Activated CD8-positive, alpha-beta memory T cell treated with anti-CD3 and anti-CD28 coated beads, Interleukin-2, amount 50 U/mL, for 48 hours (primary cell): ENCODE measurements around the gene MC1R.
"Not testable (repeated sequence)": the region's sequence is repeated elsewhere in the genome, so short reads cannot be mapped to it uniquely, and the experiment has no call there.

ENCODE experiments used
- DNase-seq: peaks from one replicate; pipeline ENCODE4 v3.0.0-alpha.2; 2020

The MC1R gene

DNA sequence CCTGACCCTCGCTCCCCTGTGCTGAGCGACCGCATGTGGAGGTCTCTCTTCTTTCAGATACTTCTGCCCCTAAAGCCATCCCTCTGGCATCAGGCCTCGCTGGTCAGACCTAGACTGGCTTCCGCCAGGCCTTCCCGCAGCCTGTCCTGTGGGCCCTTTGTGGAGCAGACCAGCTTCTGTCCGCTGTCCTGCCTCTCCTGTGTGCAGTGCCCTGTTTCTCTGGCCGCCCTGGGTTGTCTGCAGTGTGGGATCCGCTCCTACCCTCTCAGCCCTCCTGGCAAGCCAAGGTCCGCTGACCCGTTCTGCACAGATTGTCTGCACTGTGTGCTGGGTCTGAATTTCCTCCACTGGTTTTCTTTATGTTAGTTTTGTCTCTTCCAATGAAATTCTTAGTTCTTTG lies 21.5 kb upstream of the MC1R start:
- DNase-seq, result no peak

DNA sequence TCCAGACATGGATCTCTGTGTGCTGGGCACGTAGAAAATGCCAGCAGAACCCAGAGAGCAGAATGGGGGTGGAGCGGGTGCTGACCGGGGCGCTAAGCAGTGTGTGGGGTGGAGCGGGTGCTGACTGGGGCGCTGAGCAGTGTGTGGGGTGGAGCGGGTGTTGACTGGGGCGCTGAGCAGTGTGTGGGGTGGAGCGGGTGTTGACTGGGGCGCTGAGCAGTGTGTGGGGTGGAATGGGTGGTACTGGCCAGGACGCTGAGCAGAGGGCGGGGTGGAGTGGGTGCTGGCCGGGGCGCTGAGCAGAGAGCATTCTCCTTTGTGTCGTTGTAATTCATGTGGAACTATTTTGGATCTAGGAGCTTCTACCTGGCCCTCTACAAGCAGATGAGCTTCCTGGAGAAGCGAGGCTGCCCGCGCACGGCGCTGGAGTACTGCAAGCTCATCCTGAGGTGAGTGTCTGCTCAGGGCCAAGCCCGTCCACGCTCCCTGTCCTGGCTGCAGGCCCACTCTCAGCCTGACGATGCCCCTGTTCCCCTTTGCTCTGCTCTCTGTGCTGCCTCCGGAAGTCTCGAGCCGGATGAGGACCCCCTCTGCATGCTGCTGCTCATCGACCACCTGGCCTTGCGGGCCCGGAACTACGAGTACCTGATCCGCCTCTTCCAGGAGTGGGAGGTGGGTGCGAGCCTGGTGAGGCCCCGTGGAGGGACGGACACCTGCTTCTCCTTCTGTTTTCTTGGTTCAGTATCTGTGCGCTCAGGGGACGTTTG lies 20.3 kb upstream of the MC1R start:
- no peak for DNase-seq

DNA sequence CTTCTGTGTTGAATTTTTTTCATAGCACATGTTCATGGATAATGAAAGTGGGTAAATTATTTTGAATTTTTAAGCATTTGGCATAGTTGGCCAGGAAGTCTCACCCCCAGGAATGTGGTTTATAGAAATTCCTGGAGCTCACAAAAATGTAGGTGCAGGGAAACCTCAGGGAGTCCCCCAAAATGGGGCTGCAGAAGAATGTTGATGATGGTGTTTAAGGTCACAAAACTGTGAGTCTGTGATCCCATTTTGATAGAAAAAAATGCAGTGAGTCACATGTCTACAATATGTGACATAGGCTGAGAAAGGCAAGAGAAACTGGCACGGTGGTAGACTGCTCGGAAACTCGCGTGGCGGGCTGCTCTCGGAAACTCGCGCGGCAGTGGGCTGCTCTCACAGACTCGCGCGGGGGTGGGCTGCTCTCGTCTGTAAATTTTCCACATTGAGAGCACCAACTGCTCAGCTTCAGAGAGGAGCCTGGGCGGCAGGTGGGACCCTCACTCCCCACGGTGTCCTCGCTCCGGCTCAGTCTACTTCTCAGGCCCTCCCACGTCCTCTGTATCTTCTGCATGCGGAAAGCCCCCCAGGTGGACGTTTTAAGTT lies 18.7 kb upstream of the MC1R start:
- no peak for DNase-seq

DNA sequence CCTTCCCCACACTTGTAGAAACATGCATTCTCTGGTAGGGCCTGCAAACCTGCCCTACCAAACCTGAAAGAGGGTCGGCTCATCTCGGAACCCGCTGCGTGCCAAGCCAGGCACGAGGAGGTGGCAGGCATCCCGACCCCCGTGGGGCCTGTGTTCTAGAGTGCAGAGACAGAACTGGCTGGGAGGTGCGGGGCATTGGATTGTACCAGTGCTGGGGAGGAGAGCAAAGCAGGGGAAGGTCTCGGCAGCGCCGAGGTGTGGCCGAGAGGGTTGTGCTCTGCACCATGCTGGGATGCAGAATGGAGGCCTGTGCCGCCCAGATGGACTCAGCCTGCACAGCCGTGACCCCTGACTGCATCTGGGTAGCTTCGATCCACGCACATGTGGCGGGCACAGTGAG lies 17.8 kb upstream of the MC1R start:
- DNase-seq, result no peak

DNA sequence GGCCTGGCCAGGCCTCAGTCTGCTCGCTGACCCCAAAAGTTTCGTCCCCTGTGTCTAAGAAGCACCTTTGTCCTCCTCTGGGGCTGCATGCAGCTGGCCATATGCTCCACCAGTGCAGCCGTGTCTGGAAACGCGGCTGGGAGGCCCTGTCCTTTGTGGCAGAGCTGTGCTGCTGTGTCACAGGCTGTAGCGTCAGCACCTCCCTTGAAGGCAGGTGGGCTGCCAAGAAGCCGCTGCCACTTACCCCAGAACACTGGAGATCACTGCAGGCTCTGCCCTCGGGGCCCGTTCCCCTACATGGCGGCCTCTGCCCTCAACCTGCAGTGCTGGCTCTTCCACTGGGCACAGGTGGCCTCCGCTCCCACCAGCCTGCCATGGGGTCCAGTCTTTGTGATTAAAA lies 15.7 kb upstream of the MC1R start:
- DNase-seq, result no peak

DNA sequence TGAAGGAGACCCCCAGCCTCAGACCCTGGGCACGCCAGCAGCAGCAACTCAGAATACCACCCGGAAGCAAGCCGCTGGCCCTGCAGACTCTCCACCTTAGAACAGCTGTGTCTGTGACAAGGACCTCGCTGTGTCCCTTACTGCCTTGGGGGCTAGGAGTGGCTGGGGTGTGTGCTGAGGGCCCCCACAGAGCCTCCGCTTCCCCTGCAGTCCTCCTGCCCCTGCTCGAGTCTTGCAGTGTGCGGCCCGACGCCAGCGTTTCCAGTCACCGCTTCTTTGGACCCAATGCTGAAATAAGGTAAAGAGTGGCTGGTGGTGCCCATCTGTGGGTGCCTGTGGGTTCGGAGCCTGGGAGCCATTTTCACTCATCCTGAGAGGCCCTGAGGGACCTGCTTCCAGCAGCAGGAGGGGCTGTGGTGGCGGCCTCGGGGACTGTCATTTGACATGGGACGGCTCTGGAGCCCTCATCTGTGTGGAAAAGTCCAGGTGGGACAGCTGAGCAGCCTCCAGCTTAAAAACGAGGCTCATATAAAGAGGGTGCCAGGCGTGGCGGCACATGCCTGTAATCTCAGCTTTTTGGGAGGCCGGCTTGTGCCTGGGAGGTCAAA lies 14.7 kb upstream of the MC1R start:
- DNase-seq, result no peak

DNA sequence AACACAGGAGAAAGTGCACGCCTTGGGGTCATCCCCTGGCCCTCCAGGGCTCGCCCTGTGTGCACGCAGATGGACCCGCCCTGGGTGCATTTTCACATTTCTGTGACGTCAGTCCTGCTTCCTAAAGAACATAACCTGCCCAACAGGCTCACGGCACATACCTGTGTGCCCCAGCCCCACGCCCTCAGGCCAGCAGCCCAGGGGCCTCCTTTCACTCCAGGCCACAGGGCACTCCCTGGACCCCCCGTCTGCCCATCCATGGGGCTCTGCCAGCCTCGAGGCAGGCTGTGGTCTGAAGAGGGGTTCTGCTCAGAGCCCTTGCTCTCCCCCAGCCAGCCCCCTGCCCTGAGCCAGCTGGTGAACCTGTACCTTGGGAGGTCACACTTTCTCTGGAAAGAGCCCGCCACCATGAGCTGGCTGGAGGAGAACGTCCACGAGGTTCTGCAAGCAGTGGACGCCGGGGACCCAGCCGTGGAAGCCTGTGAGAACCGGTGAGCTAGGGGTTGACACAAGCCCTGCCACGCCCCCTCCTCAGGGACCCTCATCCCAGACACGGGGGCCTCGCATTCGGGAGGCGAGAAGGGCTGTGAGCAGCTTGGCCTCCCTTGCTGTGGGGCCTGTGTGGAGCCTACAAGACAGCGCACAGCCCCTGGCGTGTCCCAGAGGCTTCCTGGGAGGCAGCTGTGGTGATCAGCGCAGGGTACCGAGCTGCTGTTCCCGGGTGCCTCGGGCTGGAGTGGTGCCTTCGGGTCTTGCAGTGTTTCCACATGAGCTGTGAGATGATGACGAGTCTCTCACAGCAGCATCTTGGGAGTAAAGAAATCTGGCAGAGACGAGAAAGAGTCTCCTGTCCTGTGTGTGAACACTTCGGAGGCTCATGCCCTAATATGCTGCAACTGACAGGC lies 13.8 kb upstream of the MC1R start:
- no peak for DNase-seq

DNA sequence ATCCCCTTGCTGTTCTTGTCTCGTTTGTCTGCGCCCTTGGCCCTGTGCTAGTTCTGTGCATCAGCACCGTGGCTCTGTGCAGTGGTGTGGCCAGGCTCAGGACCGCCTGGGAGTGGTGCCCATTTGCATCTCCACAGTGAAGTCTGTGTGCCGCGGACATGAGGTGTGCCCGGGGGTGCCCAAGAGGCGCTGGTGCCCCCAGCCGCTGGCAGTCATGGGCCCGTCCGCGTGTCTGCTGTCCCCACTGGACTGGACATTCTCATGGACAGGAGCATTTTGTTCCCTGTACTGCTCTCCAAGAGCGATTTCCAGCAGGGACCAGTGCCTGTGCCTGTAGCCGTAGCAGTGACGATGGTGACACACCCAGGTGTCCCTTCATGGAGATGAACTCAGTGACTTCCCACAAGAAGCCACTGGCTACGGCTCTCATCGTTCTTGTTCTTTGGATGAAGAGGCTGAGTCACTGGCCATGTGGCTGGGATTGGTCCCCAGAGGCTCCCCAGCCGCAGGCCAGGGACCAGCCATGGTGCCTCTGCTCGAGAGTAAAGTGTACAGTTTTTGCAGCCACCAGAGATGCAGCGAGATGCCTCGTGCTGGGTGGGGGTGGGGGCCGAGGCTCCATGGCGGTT lies 13.0 kb upstream of the MC1R start:
- DNase-seq, result no peak

DNA sequence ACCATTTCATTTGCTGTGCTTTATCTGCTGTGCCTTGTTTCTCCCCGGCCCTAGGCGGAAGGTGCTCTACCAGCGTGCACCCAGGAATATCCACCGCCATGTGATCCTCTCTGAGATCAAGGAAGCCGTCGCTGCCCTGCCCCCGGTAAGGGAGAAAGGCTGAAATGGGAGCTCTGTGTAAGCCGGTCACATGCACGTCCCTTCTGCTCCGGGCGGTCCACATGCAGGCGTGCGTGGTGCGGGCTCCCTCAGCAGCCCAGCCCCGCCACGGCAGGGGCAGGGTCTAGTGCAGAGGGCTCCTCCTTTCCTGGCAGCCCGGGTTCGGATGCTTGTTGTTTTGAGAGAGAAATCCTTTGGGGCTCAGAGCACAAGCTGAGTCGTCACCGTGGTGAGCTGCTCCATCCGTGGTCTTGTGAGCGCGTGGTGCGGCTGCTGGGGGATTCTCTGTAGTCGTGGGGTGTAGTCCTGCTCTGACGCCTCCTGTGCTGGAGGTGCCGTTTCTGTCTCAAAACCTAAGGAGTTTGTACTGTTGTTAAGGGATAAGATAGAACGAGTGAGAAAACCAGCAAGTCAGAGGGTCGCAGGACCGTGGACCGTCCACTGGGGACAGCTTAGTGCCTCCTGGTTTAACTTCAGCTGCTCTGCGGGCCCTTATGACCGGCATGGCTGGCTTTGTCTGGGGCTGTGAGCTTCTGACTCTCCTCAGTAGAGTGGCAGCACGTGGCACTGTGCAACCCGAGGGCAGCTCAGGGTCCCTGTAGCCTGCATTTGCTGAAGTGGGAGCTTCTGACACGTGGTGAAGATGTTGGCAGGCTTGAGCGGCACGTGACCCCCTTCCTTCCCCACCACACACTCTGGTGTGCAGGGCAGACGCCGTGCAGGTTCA lies 12.3 kb upstream of the MC1R start:
- DNase-seq, result no peak

DNA sequence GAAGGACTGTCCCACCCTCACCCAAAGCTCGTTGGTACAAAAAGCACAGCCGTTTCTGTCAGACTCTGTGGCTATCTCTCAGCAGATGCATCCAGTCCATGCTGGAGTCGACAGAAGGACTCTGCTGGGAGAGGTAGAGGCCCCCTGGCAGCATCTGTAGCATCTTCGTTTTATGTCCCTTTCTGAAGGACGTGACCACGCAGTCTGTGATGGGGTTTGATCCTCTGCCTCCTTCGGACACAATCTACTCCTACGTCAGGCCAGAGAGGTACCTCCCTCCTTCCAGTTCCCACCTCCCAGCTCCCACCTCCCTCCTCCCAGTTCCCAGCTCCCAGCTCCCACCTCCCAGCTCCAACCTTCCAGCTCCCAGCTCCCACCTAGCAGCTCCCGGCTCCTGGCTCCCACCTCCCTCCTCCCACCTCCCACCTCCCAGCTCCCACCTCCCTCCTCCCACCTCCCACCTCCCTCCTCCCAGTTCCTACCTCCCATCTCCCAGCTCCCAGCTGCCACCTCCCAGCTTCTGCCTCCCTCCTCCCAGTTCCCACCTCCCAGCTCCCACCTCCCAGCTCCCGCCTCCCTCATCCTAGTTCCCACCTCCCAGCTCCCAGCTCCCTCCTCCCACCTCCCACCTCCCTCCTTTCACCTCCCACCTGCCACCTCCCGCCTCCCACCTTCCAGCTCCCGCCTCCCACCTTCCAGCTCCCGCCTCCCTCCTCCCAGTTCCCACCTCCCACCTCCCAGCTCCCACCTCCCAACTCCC lies 11.4 kb upstream of the MC1R start:
- no peak for DNase-seq

DNA sequence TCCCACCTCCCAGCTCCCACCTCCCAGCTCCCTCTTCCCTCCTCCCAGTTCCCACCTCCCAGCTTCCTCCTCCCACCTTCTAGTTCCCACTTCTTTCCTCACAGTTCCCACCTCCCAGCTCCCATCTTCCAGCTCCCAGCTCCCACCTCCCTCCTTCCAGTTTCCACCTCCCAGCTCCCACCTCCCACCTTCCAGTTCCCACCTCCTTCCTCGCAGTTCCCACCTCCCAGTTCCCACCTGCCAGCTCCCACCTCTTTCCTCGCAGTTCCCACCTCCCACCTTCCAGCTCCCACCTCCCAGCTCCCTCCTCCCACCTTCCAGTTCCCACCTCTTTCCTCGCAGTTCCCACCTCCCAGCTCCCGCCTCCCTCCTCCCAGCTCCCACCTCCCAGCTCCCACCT lies 10.4 kb upstream of the MC1R start:
- DNase-seq, result no peak

DNA sequence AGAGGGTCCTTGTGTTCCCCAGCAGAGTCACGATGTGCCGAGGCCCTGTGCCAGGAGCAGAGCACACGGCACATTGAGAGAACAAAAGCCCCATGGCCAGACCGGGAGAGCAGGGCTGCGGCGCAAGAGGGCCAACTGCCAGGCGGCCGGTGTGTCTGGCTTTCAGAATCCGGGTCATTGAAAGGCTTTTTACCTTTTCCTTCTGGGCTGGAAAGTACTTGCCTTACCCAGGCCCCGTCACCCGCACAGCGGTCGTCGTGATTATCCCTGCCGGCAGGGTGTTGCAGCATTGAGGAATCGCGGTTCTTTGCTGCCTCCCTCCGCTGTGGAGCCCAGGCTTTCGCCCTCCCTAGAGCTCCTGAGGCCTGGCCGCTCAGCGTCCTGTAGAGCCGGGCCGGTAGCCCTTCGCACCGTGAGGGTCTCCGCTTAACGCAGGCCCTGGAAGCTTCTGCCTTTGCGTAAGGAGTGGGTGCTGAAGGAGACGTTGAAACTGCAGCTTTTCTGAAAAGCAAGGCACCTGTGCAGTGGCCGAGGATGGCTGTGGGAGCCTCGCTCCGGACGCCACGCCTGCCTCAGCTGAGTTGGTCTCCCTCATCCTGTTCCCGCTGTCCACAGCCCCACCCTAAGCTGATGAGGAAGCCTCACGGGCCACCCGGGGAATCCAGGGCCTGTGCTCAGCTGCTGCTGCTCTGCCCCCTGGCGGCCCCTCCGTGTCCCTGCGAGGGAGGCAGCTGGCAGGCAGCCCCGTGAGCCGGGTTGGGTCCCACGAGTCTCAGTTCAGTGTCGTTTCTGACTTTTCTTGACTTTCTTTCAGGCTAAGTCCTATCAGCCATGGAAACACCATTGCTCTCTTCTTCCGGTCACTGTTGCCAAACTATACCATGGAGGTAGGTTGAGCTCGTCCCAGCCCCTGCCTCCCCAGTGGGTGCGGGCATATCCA lies 8.6 kb upstream of the MC1R start:
- DNase-seq, result peak; percentile 86

DNA sequence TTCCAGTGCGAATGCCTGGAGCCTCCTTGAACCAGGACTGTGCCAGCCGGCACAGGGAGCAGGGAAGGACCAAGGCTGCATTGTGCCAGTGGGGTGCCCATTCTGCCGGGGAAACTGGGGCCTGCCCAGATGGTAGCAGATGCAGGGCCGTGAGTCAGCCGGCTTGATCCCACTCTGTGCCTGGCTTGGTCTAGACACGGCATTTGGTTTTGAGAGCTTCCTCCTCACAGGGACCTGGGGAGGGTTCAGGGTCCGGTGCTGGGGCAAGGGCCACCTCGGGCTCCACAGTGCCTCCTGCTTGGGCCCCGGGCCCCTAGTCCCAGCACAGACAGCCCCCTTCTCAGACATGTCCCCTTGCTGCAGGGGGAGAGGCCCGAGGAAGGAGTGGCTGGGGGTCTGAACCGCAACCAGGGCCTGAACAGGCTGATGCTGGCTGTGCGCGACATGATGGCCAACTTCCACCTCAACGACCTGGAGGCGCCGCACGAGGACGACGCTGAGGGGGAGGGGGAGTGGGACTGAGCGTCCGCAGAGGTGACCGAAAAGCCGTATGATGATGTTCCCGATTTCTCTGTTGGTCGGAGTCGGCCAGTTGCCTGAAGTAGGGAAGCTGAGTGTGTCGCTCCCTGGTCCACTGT lies 7.8 kb upstream of the MC1R start:
- peak; percentile 46 for DNase-seq

DNA sequence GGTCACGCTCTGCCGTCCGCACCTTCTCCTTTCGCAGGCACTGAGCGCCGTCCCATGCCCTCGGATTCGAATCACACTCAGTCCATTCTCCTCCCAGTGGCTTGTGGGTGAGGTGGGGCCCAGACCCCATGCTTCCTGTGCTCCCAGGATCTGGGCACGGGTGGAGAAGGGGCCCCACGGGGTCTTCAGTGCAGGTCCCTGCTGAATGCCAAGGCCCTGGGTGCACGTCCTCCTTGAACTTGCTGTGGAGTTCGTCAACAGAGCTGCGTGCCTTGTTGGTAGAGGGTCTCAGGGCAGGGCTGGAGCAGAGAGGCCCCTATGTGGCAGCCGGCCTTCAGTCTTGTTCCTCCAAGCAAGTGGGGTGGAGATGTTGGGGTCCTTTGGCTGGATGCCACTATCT lies 7.3 kb upstream of the MC1R start:
- DNase-seq, result no peak

DNA sequence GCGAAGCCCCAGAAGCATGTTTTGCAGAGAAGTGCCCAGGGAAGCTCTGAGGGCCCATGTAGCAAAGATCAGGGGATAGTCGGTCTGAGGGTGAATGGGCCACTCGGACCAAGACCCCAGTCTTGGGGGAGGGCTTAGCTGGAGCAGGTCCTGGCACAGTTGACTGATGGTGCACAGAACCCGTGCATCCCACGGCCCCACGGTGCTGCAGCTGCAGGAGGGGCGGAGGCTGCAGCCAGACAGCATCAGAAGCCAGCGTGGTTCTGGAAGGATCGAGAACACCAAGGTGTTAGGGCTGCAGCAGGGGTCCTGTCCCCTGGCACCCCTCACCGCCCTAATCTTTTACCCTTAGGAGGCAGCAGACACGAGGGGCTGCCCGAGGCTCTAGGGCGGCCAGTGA lies 6.5 kb upstream of the MC1R start:
- DNase-seq, result peak; percentile 49

DNA sequence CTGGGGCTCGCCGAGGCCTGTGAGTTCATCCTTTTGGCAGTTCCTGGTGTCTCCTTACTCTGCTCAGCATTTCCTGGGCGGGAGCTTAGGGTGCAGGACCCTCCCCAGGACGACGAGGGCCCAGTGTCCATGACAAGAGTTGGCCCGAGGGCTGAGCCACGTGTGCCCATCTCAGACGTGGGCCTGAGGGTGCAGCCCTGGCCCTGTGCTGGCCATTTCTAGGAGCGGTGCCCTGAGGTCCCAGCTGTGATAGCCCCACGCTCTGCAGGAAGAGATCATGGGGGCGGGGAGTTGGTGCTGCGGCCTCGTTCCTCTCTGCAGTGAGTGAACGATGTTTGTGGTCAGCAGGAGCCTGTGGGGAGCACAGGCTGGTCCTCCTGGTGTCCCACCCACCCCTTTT lies 6.0 kb upstream of the MC1R start:
- DNase-seq, result no peak

DNA sequence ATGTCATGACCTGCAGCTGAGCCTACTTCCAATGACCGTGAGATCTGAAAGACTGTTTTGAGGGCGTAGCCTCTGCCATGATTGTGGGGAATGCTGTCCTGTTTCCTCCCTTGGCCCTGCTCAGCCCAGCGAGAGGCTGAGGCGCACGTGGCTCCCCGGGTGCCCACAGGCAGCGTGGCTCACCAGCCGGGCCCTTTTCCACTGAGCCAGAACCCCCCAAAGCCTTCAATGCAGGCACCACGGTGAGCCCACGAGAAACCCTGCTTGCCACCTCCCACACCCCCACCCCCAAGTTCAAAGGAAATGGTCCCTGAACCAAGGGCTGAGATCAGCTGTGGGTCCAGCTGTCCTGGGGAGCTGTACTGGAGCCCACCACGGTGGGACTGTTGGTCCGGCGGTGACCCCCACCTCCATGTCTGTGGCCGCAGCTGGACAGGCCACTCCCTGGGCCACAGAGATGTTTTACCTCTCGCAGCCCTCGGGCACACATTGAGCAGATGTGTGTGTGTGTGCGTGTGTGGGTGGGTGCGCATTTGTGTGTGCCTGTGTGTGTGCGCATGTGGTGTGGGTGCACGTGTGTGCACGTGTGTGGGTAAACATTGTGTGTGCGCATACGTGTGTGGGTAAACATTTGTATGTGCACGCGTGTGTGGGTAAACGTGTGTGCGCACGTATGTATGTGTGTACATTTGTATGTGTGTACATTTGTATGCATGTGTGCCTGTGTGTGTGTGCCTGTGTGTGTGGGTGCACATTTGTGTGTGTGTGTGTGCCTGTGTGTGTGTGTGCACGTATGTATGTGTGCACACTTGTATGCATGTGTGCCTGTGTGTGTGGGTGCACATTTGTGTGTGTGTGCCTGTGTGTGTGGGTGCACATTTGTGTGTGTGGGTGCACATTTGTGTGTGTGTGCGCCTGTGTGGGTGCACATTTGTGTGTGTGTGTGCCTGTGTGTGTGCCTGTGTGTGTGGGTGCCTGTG lies 5.0 kb upstream of the MC1R start:
- peak; percentile 44 for DNase-seq

DNA sequence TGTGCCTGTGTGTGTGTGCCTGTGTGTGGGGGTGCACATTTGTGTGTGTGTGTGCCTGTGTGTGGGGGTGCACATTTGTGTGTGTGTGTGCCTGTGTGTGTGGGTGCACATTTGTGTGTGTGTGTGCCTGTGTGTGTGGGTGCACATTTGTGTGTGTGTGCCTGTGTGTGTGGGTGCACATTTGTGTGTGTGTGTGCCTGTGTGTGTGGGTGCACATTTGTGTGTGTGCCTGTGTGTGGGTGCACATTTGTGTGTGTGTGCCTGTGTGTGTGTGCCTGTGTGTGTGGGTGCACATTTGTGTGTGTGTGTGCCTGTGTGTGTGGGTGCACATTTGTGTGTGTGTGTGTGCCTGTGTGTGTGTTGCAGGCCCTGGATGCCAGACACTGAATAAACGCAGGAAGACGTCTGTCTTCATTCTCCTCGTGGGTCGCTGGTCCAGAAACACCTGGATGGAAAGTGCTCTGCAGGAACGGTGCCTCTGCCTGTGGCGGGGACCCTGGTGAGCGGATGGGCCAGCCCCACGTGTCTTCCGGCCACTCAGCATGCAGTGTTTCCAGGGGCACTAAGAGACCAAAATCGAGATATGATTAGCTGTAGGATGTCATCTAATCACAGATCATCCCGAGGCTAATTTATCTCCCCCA lies 3.9 kb upstream of the MC1R start:
- DNase-seq, result not testable (repeated sequence)
